ENCODE data around the gene PYGM.

Gene PYGM

GRCh38 chr11:64759722-64760719 lies at the start of gene PYGM:
PYGM (minus strand) TSS chr11:64759974; CDS start chr11:64759898, 76 bp downstream.
- DNase-seq (ENCODE audit: low read depth) = peak; percentile 31

GRCh38 chr11:64805481-64805880 lies 45.7 kb upstream of the PYGM start:
- DNase-seq (ENCODE audit: low read depth) = no peak

GRCh38 chr11:64804346-64805210 lies 44.8 kb upstream of the PYGM start:
- DNase-seq (ENCODE audit: low read depth) = no peak

GRCh38 chr11:64803846-64804345 lies 44.1 kb upstream of the PYGM start:
- DNase-seq (ENCODE audit: low read depth) = no peak

- peak; percentile 72 for DNase-seq (ENCODE audit: low read depth)
Measured at GRCh38 chr11:64803158-64803845, 43.5 kb upstream of the PYGM start, which contains the start of gene MAP4K2. MAP4K2 (minus strand) TSS chr11:64803214; CDS start chr11:64803149, 65 bp downstream.

GRCh38 chr11:64802370-64803157 lies 42.8 kb upstream of the PYGM start:
- DNase-seq (ENCODE audit: low read depth) = no peak

GRCh38 chr11:64801561-64802369 lies 42.0 kb upstream of the PYGM start:
- DNase-seq (ENCODE audit: low read depth) = no peak

GRCh38 chr11:64801158-64801464 lies 41.3 kb upstream of the PYGM start:
- no peak for DNase-seq (ENCODE audit: low read depth)

GRCh38 chr11:64800303-64801157 lies 40.8 kb upstream of the PYGM start:
- DNase-seq (ENCODE audit: low read depth) = no peak

- no peak for DNase-seq (ENCODE audit: low read depth)
Measured at GRCh38 chr11:64799623-64800302, 40.0 kb upstream of the PYGM start.

- DNase-seq (ENCODE audit: low read depth) = no peak
Measured at GRCh38 chr11:64799256-64799622, 39.5 kb upstream of the PYGM start.

- DNase-seq (ENCODE audit: low read depth) = no peak
Measured at GRCh38 chr11:64796757-64797541, 37.2 kb upstream of the PYGM start.

GRCh38 chr11:64796047-64796756 lies 36.4 kb upstream of the PYGM start:
- DNase-seq (ENCODE audit: low read depth) = no peak

GRCh38 chr11:64794526-64794925 lies 34.8 kb upstream of the PYGM start:
- DNase-seq (ENCODE audit: low read depth) = no peak

GRCh38 chr11:64793271-64794160 lies 33.7 kb upstream of the PYGM start:
- DNase-seq (ENCODE audit: low read depth) = no peak

- no peak for DNase-seq (ENCODE audit: low read depth)
Measured at GRCh38 chr11:64792482-64792881, 32.7 kb upstream of the PYGM start.
